Amygdala (tissue), 56 donors: ENCODE results near the gene GLIS1.

Experiments
- DNase-seq, 56 donors: peaks; one replicate each; lab custom pipeline; 2025; lab: John Stamatoyannopoulos, UW

GLIS1 gene

GRCh38 chr1:53543778-53544695 lies 194.9 kb downstream of the GLIS1 start:
- DNase-seq = no peak

DNA sequence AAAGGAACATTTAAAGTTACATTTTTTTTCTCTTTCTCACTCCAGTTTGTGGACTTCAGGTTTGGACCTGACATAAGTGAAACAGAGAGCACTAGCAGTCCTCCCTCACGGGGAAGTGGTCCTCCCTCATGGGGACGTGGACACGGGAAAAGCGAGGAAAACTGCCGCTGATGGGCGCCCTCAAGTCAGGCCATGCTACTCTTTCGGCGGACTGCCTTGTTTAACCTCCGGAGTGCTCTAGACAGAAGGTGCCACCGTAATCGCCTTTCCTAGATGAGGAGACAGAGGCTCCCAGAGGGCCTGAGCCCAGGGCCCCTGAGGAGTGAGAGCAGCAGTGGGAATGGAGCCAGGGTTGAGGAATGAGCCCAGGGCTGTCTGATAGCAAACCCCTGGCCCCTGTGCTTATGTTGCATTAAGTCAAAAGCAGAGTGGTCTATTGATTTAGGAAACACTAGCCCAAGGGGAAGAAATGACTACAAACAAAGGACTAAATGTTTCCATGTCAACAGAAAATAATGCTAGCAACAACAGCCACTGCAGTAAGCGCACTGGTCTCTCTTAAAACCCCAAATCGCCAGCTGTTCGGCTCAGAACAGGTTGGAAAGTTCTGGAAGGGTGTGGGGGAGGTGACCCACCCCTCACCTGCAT lies 195.7 kb downstream of the GLIS1 start:
- no peak for DNase-seq

GRCh38 chr1:53542551-53542950 lies 196.4 kb downstream of the GLIS1 start:
- no peak for DNase-seq

DNA sequence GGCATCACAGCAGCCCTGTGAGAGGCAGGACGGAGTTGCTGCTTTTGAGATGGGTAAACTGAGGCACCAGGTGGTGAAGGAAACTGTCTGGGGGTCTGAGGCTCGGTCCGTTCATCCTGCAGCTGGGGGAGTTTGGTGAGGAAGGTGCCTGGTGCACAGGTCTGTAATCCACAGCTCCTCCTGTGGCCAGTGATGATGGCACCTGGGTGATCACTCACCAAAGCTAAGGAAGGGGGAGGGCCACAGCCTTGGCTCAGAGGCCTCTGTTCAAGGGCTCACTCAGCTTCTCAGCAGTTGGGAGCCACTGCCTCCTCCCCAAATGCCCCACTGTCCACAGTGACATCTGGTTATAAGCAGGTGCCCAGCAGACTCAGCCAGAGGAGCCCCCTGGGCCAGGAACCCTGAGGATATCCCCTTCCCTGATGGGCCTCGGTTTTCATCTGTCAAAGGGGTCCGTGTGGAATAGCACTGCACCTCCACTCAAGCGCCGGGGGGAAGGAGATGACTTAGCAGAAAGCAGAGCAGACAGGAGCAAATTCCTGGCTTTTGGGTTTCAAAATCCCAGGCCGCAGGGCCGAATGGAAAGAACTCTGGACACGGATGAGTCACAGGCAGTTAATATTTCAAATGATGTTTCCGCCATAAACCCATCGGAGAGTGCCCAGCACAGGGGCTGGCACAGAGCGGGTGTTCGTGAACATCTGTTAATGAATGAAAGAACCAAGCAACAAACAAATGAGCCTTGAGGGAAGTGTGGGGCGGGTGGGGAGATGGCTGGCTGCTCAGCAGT lies 197.0 kb downstream of the GLIS1 start:
- no peak for DNase-seq

GRCh38 chr1:53541263-53541625 lies 197.7 kb downstream of the GLIS1 start:
- no peak for DNase-seq

DNA sequence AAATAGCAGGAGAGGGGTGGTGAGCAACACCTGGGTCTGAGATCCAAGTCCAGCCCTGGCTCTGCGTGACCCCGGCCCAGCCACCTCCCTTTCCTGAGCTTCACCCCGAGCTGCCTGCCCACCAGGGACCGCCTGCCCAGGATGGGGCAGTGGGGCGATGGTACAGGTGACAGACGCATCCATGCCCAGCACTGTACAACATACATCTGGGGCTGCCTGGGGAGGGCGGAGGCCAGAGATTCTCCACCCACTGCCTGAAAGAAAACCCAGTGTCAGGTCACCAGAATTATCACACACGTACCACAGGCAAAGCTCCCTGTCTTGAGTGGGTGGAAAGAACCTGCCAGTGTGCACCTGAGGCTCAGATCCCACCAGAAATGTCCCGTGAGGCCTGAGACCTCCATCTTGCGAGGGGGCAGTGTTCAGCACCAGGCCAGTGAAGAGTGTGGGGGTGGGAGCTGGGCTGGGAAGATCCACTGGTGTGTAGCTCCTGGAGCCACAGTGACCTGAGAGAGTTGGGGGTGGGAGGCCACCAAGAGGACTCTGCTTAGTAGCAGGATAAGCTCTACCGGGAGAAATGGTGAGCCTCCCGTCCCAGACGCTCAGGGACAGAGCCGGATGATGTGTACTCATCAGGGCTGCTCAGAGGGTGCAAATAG lies 198.2 kb downstream of the GLIS1 start:
- DNase-seq = no peak

DNA sequence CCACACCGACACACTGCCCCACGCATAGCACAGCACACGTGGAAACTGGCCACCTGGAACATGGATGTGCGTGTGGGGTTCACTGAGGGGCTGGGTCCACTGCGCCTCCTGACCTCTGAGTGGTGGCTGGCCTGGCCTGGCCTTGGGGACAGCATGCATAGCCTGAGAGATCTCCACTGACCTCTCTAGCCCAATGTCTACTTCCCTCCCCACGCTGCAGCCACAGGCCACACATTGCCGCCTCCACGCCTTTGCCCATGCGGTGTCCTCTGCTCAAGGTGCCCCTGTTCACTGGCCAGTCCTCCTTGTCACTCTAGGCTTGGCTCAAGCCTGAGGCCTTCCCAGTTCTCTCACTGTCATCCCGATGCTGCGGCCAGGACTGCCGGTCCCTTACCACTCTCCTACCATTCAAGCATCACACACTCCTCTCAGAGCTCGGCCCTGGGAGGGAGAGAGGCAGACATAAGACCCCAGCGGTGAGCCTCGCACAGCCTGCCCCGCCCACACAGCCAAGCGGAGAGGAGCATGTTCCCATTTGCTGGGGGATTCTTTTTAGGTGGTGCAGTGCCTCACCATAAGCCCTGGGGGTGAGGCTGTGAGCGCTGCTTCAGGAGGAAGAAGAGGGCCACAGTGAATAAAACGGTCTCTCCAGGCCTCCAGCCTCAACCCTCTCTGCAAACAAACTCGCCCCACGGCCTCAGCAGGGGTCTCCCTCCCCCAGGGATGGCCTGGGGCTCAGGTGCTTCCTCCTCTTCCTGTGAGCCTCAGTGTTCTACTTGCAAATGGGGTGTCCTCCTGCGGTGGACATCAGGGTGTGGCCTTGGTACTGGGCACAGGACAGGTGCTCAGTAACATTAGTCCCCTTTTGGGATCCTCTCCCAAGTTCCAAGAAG lies 199.0 kb downstream of the GLIS1 start:
- no peak for DNase-seq

DNA sequence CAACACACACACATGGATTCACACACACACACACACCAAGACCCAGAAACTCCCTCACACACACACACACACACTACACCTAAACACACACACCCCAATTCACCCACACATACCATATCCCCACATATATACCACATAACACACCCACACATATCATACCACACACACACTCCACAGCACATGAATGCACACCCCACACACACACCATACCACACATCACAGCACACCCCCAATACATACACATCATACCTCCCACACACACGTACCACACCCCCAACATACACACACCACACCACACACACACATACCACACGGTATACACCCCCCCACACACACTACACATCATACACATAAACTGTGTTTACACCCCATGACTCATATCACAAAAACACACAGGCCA lies 199.7 kb downstream of the GLIS1 start:
- no peak for DNase-seq

DNA sequence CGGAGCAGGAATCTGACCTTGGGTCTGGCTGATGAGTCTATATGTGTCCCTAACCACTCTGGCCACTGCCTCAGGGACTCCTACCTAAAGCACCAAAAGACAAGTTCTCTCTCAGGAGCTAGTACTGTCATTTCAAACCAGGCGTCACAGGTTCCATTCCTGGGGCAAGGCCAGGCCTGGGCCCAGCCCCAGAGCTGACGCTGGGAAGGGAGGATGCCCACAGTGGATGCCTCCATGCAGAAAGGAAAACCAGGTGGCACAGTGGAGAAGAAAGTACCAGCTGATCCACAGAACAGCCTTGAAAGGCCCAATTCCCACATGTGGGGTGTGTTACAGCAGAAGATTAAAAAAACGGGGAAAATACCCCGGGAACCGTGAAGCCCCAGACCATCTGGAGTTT lies 202.4 kb downstream of the GLIS1 start:
- DNase-seq = no peak

DNA sequence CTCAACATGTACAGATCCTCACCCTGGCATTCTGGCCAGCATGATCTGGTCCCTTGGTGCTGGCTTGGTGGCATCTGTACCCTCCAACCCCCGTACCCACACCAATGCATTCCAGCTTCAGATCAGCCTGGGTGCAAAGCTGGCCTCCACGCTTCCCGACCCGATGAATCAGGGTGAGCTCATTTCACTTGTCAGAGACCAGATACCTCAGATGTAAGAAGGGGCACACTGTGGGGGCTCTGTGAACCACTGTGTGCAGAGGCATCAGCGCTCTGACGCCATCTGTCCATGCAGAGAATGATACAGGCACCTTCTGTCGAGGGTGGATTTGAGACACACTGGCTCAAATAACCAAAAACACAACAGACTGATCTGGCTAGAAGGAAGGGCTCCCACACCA lies 203.1 kb downstream of the GLIS1 start:
- DNase-seq = no peak

GRCh38 chr1:53535226-53535625 lies 203.7 kb downstream of the GLIS1 start:
- no peak for DNase-seq

DNA sequence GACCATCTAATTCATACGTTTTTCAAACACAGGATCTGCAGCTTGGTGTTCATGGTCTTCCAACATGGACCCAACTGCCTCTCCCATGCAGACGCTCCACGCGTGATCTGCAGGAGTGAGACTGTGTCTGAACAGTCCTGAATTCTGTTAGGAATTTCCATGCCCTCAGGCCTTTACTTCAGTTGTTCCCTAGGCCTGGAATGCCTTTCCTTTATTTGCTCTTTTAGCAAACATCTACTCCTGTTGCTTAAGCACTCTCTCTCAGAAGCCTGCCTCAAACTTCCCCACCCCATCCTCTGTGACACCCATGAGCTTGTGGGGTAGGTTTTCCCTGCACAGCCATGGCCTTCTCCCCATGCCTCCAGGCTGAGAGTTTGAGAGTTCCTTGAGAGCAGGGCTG lies 206.1 kb downstream of the GLIS1 start:
- no peak for DNase-seq

GRCh38 chr1:53532377-53532776 lies 206.6 kb downstream of the GLIS1 start:
- no peak for DNase-seq

- DNase-seq = no peak
Observed at GRCh38 chr1:53530550-53530949, 208.4 kb downstream of the GLIS1 start.

- DNase-seq = no peak
Observed at GRCh38 chr1:53529555-53529954, 209.4 kb downstream of the GLIS1 start.

DNA sequence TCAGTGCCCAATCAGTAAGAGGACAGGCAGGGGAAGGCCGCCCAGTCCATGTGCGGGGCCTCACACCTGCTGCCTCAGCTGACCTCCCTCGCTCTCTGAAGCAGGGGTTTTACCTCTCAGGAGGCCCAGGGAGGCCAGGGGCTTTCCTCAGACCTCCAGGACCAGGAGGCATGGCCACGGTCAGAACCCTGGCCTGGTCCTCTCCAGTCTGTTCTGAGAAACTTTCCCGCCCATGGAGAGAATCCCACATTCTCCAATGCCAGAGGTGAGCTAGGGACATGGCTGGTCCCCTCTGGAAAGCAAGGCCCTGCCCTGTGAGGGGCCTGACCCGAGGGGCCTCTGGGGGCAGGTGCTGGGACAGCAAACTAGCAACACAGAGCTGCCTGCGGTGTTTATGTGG lies 211.6 kb downstream of the GLIS1 start:
- DNase-seq = no peak

- DNase-seq = no peak
Observed at GRCh38 chr1:53526451-53527101, 212.4 kb downstream of the GLIS1 start.

- DNase-seq = no peak
Observed at GRCh38 chr1:53525595-53525994, 213.4 kb downstream of the GLIS1 start.
